H1 (cell line): ENCODE results near the gene CFHR4. TPM values are rescaled to one million over a fixed set of nuclear protein-coding genes. Genes with fewer than 3 reads are reported as not detected.

Experiments
- ATF3 ChIP-seq: IDR thresholded peaks from 2 replicates; pipeline ENCODE4 v1.6.1; 2011; ENCODE audit warnings: low read depth, mild to moderate bottlenecking, low read length; ENCODE audit not compliant: insufficient read depth
- MAFK ChIP-seq: IDR thresholded peaks from 2 replicates; pipeline ENCODE4 v1.6.1; 2012; ENCODE audit warnings: low read depth, mild to moderate bottlenecking, improper control_type of control experiment, low read length
- SIN3A ChIP-seq, 2 experiments: IDR thresholded peaks in 1 of 2; conservative IDR thresholded peaks in 1 of 2; 2 replicates each; pipeline ENCODE4 v1.6.1; 2011 to 2012; ENCODE audit warnings: low read length in 2 of 2, improper control_type of control experiment in 1 of 2, low read depth in 1 of 2, mild to moderate bottlenecking in 1 of 2
- polyA plus RNA-seq, 7 experiments: library from polyadenylated mRNA; depleted of rRNA in 3 of 7; stranded (reverse) in 5 of 7; unstranded in 2 of 7; fragments of >200 nt in 5 of 7; fragments of 200-250 nt in 2 of 7; gene quantifications; 1 replicate in 5 of 7; 2 replicates in 1 of 7; 4 replicates in 1 of 7; pipeline versions ENCODE4 v1.2.1 to v1.2.3, GENCODE V29; 2011 to 2013; ENCODE audit warnings: missing spikeins in 2 of 7, mixed read lengths in 2 of 7
- total RNA-seq: library from RNA; stranded (reverse); fragmentation: NEBNext Ultra II Directional; extraction: Animal tissue kit (Norgen Biotek cat#: 25700); gene quantifications from 2 replicates; pipeline ENCODE4 v1.2.1, GENCODE V29; 2021

CFHR4 gene
- total and polyA plus RNA-seq, 2 of the 8 experiments (the other 6 are each of a cell fraction or from before 2014, with no cell fraction given): not detected

DNA sequence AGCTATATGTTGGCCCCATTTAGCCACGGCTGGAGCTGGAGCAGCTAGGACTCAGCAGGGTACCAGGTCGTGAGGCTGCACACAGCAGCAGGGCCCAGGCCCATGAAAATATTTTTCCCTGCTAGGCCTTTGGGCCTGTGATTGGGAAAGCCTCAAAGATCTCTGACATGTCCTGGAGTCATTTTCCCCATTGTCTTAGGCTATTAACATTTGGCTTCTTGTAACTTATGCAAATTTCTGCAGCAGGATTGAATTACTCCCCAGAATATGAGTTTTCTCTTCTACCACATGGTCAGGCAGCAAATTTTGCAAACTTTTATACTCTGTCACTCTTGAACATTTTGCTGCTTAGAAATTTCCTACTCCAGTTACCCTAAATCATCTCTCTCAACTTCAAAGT lies 66.9 kb downstream of the CFHR4 start (continued):
- TF ChIP-seq ATF3: no peak
- no peak for TF ChIP-seq SIN3A (conservative IDR thresholded peaks at IDR 0.05 in 1 of 2, IDR thresholded peaks at IDR 0.05 in 1 of 2; ENCODE audit: low read depth in 1 of 2, low read length in 2 of 2)
- TF ChIP-seq MAFK: no peak
